ENCODE results near the gene MCHR1.

GRCh38 chr22:40694411-40694810 is 15.1 kb downstream of the MCHR1 start:
- TF ChIP-seq CTCF (IDR thresholded peaks at IDR 0.05; ENCODE audit: low read depth, low read length), result no peak
- no peak for TF ChIP-seq EZH2phosphoT487 (IDR thresholded peaks at IDR 0.05; ENCODE audit: low read depth)

All from OCI-LY3 (cell line).